NCI-H2107 (cell line): ENCODE measurements around the gene KCNK13.

Experiments
- DNase-seq: peaks from one replicate; lab custom pipeline; 2025; lab: John Stamatoyannopoulos, UW

KCNK13 gene

GRCh38 chr14:90132821-90133570 lies 71.2 kb downstream of the KCNK13 start:
- DNase-seq: no peak

- no peak for DNase-seq
Measured at GRCh38 chr14:90136904-90137303, 75.1 kb downstream of the KCNK13 start.

DNA sequence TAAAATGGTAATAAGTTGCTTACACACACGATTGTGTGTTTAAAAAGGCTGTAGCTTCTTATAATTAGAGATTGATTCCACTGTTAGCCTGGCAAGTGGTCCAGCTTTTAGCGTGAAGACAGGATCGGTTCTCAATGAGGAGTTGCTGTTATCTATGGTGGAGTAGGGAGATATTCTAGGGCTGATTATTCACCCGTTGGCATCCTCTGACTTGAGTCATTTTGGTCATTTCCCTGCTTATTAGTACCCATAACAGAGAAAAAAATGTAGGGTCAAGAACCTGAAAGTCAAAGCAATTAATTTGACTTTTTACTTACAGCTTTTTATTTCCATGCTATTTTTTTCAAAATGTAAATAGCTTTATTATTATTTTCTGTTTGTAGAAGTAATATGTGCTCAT lies 76.0 kb downstream of the KCNK13 start:
- DNase-seq: no peak

- DNase-seq: no peak
Measured at GRCh38 chr14:90139199-90139598, 77.4 kb downstream of the KCNK13 start.

DNA sequence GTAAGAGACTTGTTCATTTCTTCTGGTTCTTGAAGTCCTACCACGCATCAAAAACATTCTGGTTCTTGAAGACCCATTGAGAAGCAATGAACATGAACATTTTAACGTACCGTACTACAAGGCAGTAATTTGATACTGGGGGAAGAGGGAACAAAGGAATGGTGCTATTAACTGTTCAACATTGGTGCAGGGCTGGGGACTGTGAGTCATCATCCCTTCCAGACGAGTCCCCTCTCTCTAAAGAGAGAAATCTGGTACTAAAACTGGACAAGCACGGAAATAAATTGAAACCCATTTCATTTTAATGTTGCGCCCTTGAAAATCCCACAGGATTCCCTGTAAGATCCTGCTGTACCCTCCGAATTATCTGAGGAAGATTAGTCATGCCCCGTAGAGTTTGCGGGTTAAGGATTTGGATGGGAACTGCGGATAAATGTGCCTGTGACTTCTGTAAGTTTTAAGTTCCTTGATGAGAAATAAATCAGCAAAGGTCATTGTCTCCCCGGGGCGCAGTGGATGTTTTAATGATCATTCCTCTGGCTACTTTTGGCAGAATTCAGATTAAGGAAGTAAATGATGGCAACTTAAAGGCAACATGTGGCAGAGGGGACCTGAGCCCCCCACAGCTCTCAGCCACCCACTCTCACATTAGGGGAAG lies 78.6 kb downstream of the KCNK13 start:
- no peak for DNase-seq

DNA sequence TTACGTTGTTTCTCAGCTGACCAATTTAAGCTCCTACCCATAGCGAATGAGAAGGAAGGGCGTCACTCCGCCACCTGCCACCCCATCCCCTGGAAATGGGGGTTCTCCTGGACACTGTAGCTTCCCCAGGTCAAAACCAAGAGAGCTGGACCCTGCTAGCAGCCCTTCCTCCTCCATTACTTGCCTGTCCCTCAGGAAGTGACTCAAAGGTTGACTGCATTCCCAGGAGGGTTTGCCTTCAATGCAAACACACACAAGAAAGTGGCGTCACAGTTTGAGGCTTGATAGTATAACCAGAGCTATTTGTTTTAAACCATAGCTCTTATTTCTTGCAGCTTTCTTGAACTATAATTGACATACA lies 79.1 kb downstream of the KCNK13 start:
- no peak for DNase-seq

GRCh38 chr14:90153429-90153828 lies 91.6 kb downstream of the KCNK13 start:
- DNase-seq: no peak

DNA sequence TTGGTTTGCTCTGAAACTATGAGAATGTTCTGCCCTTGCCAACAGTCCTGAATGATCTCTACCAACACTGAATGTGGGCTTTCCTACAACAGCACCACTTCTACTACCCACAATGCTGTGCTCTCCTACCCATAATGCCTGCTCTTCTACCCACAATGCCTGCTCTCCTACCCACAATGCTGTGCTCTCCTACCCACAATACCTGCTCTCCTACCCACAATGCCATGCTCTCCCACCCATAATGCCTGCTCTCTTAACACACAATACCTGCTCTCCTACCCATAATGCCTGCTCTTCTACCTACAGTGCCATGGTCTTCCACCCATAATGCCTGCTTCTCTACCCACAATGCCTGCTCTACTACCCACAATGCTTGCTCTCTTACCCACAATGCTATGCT lies 92.3 kb downstream of the KCNK13 start:
- no peak for DNase-seq

DNA sequence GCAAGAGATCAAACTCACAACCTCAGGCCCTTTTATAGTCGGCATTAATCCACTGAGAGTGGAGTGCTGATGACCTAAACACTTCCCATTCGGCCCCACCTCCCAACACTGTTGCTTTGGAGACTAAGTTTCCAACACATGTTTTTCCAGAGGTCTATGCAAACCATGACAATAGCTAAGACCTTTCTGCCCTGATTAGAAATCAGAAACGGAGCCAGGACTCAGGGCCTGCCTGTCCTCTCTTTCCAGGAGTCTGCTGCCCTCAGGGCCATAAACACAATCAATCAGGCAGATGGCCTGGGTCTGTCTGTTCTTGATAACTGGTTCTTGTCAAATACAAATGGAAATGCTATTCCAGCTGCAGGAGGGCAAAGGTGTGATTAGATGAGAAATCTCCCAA lies 97.4 kb downstream of the KCNK13 start:
- no peak for DNase-seq

GRCh38 chr14:90159688-90160087 lies 97.9 kb downstream of the KCNK13 start:
- no peak for DNase-seq

DNA sequence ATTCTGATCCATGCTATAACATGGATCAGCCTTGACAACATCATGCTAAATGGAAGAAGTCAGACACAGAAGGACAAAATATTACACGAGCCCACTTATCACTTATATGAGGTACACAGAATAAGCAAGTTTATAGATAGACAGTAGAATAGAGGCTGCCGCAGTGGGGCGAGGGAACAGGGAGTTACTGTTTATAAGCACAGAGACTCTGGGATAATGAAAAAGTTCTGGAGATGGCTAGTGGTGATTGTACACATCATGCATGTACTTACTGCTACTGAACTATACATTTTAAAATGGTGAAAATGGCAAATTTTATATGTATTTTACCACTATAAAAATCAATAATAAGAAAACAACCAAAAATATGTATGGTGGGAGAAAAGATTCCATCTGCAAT lies 99.3 kb downstream of the KCNK13 start:
- DNase-seq: no peak

- DNase-seq: no peak
Measured at GRCh38 chr14:90168425-90169105, 106.8 kb downstream of the KCNK13 start.

GRCh38 chr14:90175631-90176030 lies 113.8 kb downstream of the KCNK13 start:
- DNase-seq: no peak

DNA sequence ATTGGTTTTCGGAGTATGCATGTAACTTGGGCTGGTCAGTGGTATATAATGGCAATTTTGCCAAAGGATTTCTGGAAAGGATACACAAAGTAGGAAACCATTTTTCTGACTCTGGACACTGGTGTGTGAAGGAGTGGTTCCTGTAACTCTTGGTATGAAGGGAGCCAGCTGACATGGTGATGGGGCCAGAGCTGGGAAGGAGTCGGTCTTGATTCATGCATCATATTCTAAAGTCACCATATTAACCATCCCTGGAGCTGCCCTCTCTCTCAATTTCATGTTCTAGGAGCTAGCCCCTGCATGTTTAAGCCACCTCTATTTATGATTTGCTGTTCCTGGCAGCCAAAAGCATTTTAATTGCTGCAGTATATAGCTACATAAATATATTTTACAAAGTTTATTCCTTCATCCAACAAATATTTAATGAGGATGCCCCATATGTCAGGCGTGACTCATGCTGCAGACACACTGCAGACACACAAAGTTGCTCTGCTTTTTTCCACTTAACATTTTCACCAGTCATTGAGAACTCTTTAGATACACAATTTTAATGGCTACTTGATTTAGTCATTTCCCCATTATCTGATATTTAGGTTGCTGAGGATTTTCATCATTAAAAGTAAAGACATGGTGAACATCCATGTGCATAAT lies 115.9 kb downstream of the KCNK13 start:
- DNase-seq: no peak

DNA sequence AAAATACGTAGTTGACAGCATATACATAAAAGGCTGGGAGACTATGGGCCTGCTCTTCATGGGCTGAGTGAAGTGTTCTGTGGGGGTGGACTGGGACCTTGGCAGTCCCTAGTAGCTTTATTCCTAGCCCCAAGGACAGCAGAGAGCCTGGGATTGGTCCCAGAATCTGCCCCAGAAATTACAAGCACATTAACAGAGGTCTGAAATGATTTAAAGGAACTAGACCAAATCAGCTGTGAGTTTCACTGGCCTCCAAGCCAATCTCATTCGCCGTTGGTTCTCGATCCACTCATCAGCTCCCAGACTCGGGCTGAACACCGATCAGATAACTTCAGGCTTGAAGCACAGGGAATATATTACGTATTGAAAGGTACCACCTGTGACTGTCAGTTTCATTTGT lies 117.6 kb downstream of the KCNK13 start:
- no peak for DNase-seq

GRCh38 chr14:90179809-90180779 lies 118.3 kb downstream of the KCNK13 start:
- DNase-seq: no peak

GRCh38 chr14:90184094-90184493 lies 122.3 kb downstream of the KCNK13 start:
- no peak for DNase-seq

- DNase-seq: no peak
Measured at GRCh38 chr14:90184571-90185266, 122.9 kb downstream of the KCNK13 start.

- DNase-seq: no peak
Measured at GRCh38 chr14:90188588-90188987, 126.8 kb downstream of the KCNK13 start.

DNA sequence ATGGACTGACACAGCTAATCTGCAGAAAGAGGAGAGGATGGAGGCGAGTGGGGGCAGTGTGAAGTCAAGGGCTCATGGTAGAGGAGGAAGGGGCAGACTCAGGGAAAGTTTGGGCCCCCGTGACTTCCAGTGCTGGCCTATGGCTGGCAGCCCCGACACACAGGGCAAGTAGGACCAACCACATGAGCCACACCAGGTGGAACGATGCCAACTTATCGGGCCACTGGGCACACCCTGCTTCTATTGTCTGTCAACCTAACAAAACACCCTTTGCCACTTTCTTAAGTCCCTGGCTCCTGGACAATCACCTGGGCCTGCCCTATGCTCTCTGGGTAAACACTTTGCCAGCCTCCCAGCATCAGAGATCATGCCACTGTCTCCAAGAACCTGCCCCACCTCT lies 129.4 kb downstream of the KCNK13 start:
- DNase-seq: no peak

DNA sequence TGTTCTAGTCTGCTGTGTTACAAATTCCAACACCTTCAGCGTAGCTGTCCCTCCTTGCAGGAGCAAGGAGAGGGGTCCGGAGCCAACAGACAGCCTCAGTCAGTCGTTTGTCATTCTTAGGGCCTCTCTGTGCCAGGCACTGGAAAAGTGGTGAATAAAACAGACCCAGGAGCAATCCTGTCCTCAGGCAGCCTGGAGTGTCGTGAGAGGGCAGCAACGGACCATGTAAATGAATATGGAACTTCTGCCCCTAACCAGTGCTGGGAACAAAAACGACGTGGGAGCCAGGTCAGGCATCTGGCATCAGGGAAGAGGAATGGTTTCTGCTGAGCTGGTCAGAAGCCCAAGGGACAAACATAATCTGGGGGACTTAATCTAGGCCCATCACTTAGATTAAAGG lies 129.8 kb downstream of the KCNK13 start:
- DNase-seq: no peak
